Measurements from ENCODE around the gene DPH1. TPM values are rescaled to one million over a fixed set of nuclear protein-coding genes. Genes with fewer than 3 reads are reported as not detected.
A peak's percentile ranks its signal among the peaks of the same experiment; 100 is the strongest.

The DPH1 gene
- polyA plus RNA-seq, 2 of the 4 experiments (the other 2 are of a cell fraction), result 25.5 to 33.6 TPM

GRCh38 chr17:2047590-2047989 is 17.6 kb downstream of the DPH1 start:
- ChIA-PET CTCF (interaction anchor here (0.6 to 16.1 kb wide), 8 partner anchors 8 to 257 kb away, joined by 3 to 224 read pairs (median 12); partner anchors contain the start of genes DPH1, HIC1 and RTN4RL1), POLR2A (no interaction called here)
- 90% methylated on average over 6 of the region's 6 CpGs for WGBS (ENCODE audit: missing lambda C conversion rate)
- Histone ChIP-seq H3K4me2 (no peak overlapping the region), H3K4me1 (peaks cover 27% of the 10 kb centered on the region), H3K4me3 (no peak overlapping the region), H3K27ac (no peak overlapping the region), H3K9me3 (no peaks in the 10 kb centered on the region)
- no peak for FAIRE-seq
- ATAC-seq, result no peak
- no peak for DNase-seq (ENCODE audit: low read depth in 1 of 2, low spot score in 1 of 2)
- TF ChIP-seq POLR2A (IDR thresholded peaks at IDR 0.05; ENCODE audit: low read length), result no peak
- no peak for TF ChIP-seq CHD4 (IDR thresholded peaks at IDR 0.05; ENCODE audit: borderline replicate concordance)
- TF ChIP-seq USF2 (IDR thresholded peaks at IDR 0.05), result no peak
- no peak for TF ChIP-seq CEBPB (IDR thresholded peaks at IDR 0.05)
- TF ChIP-seq MAFK (IDR thresholded peaks at IDR 0.05; ENCODE audit: partially characterized antibody), result no peak

GRCh38 chr17:2048805-2049204 is 18.9 kb downstream of the DPH1 start:
- no peak for DNase-seq (ENCODE audit: low read depth in 1 of 2, low spot score in 1 of 2)
- no peak for ATAC-seq
- H3K4me3 ChIP-seq, result peak overlapping the region; percentile 70
- peaks cover 14% of the 10 kb centered on the region for H3K4me1 ChIP-seq
- H3K27ac ChIP-seq, result no peak overlapping the region; a peak in 1 of 6 replicates
- CTCF ChIA-PET, result interaction anchor here (1.4 to 16.1 kb wide), 6 partner anchors 8 to 234 kb away, joined by 4 to 224 read pairs (median 27); partner anchors contain the start of genes DPH1, HIC1 and RTN4RL1
- peak overlapping the region; percentile 96 for H3K4me2 ChIP-seq
- no peaks in the 10 kb centered on the region for H3K9me3 ChIP-seq
- no peak for FAIRE-seq
- POLR2A ChIA-PET, result no interaction called here
- 42% methylated on average over 6 of the region's 9 CpGs for WGBS (ENCODE audit: missing lambda C conversion rate)
- no peak for TF ChIP-seq NR3C1 (IDR thresholded peaks at IDR 0.05)
- TF ChIP-seq E2F6 (IDR thresholded peaks at IDR 0.05; ENCODE audit: borderline replicate concordance, low read depth), result no peak
- TF ChIP-seq HMGXB4 (CRISPR knock-in tag; IDR thresholded peaks at IDR 0.05; ENCODE audit: borderline replicate concordance), result no peak
- no peak for TF ChIP-seq REST (IDR thresholded peaks at IDR 0.05)
- TF ChIP-seq ZNF302 (CRISPR knock-in tag; IDR thresholded peaks at IDR 0.05), result no peak
- no peak for TF ChIP-seq PBX3 (IDR thresholded peaks at IDR 0.05)
- TF ChIP-seq CHD2 (IDR thresholded peaks at IDR 0.05; ENCODE audit: low read length, partially characterized antibody), result no peak
- TF ChIP-seq MAX (IDR thresholded peaks at IDR 0.05), result no peak
- no peak for TF ChIP-seq ZFP36 (IDR thresholded peaks at IDR 0.05; ENCODE audit: borderline replicate concordance, partially characterized antibody)
- TF ChIP-seq SMC3 (IDR thresholded peaks at IDR 0.05), result no peak
- TF ChIP-seq RFX5 (IDR thresholded peaks at IDR 0.05), result no peak
- no peak for TF ChIP-seq HOXB5 (CRISPR knock-in tag; IDR thresholded peaks at IDR 0.05)
- no peak for TF ChIP-seq CBX8 (IDR thresholded peaks at IDR 0.05)
- no peak for TF ChIP-seq HDAC2 (IDR thresholded peaks at IDR 0.05)
- no peak for TF ChIP-seq CEBPB (IDR thresholded peaks at IDR 0.05)
- no peak for TF ChIP-seq FOXS1 (CRISPR knock-in tag; IDR thresholded peaks at IDR 0.05)
- TF ChIP-seq POLR2AphosphoS2 (conservative IDR thresholded peaks at IDR 0.05; ENCODE audit: low read length), result no peak

All from A549 (cell line).